ENCODE results near the gene ENPP6. TPM values are rescaled to one million over a fixed set of nuclear protein-coding genes. Genes with fewer than 3 reads are reported as not detected.

ENPP6 gene
- total and polyA plus RNA-seq, 7 experiments from 2014 or later, result 3.1 TPM; not detected in 6

DNA sequence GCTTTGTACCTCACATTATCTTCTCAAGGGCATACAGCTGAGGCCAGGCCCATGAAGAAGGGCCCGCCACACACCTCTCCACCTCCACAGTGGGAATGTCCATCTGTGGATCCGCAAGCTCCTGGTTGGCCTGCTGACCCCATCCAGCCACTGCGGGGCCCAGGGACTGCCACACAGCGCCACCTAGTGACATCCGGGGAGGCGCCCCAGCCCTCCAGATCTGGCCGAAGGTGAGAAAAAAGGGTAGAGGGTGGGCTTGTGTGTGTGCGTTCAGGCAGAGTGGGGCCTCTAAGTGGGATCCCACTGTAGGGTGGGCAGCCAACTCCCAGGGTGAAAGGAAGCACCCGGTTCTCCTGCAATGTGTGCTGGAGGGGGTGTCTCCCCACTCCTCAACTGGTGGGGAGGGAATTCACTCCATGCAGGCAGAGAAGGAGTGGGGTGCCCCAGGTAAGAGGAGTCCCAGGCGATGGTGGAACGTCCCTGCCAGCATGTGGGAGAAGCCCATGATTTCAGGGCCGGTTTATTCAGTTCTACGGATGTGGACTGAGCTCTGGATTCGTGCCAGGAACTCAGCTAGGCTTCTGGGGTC is 117.3 kb downstream of the ENPP6 start:
- DNase-seq (peak in 4 of 9 donors; percentile 6 to 47 (median 32)), ATAC-seq (peak; percentile 68)
- Histone ChIP-seq H3K4me3 (ENCODE audit: low read length) (no peak overlapping the region), H3K4me1 (ENCODE audit: control insufficient read depth in 2 of 2, insufficient read depth in 2 of 2, low read length in 2 of 2) (no peaks in the 10 kb centered on the region), H3K27ac (ENCODE audit: low read depth, low read length) (no peak overlapping the region), H3K9me3 (ENCODE audit: control insufficient read depth in 2 of 3, low read length in 3 of 3) (no peaks in the 10 kb centered on the region), H3K36me3 (ENCODE audit: control insufficient read depth in 2 of 3, insufficient read depth in 3 of 3, low read length in 3 of 3) (no peaks in the 10 kb centered on the region), H3K27me3 (ENCODE audit: control insufficient read depth in 2 of 2, insufficient read depth in 2 of 2, low read length in 2 of 2) (no peaks in the 10 kb centered on the region)
- H3K27ac Mint-ChIP-seq, result no peak overlapping the region
- intact Hi-C loops (cut with micrococcal nuclease), result loop anchor here (1.0 to 5.0 kb wide), 2 partner anchors 260 to 628 kb away; no protein-coding TSS in a partner anchor
- ChIA-PET CTCF (no interaction called here), POLR2A (no interaction called here)
- no peaks in the 10 kb centered on the region for H3K9me3 Mint-ChIP-seq
- H3K36me3 Mint-ChIP-seq, result no peaks in the 10 kb centered on the region
- H3K4me3 Mint-ChIP-seq, result no peak overlapping the region
- peaks cover 7 to 23% (median 14%) of the 10 kb centered on the region in 5 donors for H3K27me3 Mint-ChIP-seq
- peaks cover 0 to 11% (median 6%) of the 10 kb centered on the region in 7 donors for H3K4me1 Mint-ChIP-seq

DNA sequence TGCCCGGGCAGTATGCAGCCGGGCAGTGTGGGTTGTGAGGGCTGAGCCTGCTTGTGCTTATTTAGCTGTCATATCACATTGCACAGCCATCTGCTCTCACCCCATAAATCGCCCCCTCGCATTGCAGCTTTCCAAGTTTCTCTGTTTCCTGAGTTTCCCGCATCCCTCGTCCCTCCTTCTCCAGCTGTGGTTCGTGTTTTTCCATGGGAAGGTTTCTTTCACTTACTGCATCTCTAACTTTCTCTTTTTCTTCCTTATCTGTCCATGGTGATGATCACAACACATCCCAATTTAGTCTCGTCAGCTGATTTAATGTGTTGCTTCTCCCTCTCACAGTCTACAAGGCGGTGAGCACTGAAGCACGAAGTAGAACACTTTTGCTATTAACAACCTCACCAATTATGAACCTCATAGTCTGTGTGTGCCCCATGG is 118.1 kb downstream of the ENPP6 start:
- H3K4me3 Mint-ChIP-seq, result no peak overlapping the region
- no peak overlapping the region for H3K27ac Mint-ChIP-seq
- no peak for ATAC-seq
- H3K4me1 ChIP-seq (ENCODE audit: control insufficient read depth in 2 of 2, insufficient read depth in 2 of 2, low read length in 2 of 2), result no peaks in the 10 kb centered on the region
- intact Hi-C loops (cut with micrococcal nuclease), result no loop called here
- no peaks in the 10 kb centered on the region for H3K9me3 ChIP-seq (ENCODE audit: control insufficient read depth in 2 of 3, low read length in 3 of 3)
- peaks cover 9 to 23% (median 14%) of the 10 kb centered on the region in 5 donors for H3K27me3 Mint-ChIP-seq
- ChIA-PET CTCF (interaction anchor here (0.6 kb wide), 1 partner anchor 258 kb away, joined by 4 read pairs; no protein-coding TSS in a partner anchor), POLR2A (no interaction called here)
- H3K4me1 Mint-ChIP-seq, result peaks cover 0 to 11% (median 6%) of the 10 kb centered on the region in 7 donors
- no peaks in the 10 kb centered on the region for H3K27me3 ChIP-seq (ENCODE audit: control insufficient read depth in 2 of 2, insufficient read depth in 2 of 2, low read length in 2 of 2)
- H3K4me3 ChIP-seq (ENCODE audit: low read length), result no peak overlapping the region
- no peaks in the 10 kb centered on the region for H3K9me3 Mint-ChIP-seq
- no peaks in the 10 kb centered on the region for H3K36me3 ChIP-seq (ENCODE audit: control insufficient read depth in 2 of 3, insufficient read depth in 3 of 3, low read length in 3 of 3)
- H3K36me3 Mint-ChIP-seq, result no peaks in the 10 kb centered on the region
- H3K27ac ChIP-seq (ENCODE audit: low read depth, low read length), result no peak overlapping the region
- DNase-seq, result no peak

DNA sequence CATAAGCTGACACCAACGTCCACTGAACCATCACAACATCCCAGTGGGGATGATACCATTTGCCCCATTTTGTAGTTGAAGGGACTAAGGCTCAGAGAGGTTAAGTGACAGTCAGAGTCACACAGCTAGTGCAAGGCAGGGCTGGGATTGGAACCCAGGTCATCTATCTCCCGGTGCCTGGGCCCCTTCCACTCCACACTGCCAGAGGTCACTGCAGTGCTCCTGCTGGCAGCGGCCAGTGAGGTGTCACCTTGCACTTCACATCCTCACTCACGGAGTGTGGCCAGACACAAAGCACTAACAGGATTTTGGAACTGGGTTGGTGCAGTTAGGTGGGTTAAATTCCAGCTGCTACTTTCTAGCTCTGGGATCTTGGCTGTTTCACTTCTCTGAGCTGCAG is 118.7 kb downstream of the ENPP6 start:
- Mint-ChIP-seq H3K36me3 (no peaks in the 10 kb centered on the region), H3K4me1 (peaks cover 0 to 11% (median 6%) of the 10 kb centered on the region in 7 donors), H3K27ac (no peak overlapping the region), H3K27me3 (peaks cover 9 to 23% (median 14%) of the 10 kb centered on the region in 5 donors), H3K4me3 (no peak overlapping the region), H3K9me3 (no peaks in the 10 kb centered on the region)
- POLR2A ChIA-PET, result no interaction called here
- Histone ChIP-seq H3K36me3 (ENCODE audit: control insufficient read depth in 2 of 3, insufficient read depth in 3 of 3, low read length in 3 of 3) (no peaks in the 10 kb centered on the region), H3K27me3 (ENCODE audit: control insufficient read depth in 2 of 2, insufficient read depth in 2 of 2, low read length in 2 of 2) (no peaks in the 10 kb centered on the region), H3K9me3 (ENCODE audit: control insufficient read depth in 2 of 3, low read length in 3 of 3) (no peaks in the 10 kb centered on the region), H3K4me1 (ENCODE audit: control insufficient read depth in 2 of 2, insufficient read depth in 2 of 2, low read length in 2 of 2) (no peaks in the 10 kb centered on the region), H3K4me3 (ENCODE audit: low read length) (no peak overlapping the region), H3K27ac (ENCODE audit: low read depth, low read length) (no peak overlapping the region)
- intact Hi-C loops (cut with micrococcal nuclease), result no loop called here
- DNase-seq, result no peak
- ATAC-seq, result no peak
- CTCF ChIA-PET, result interaction anchor here (0.6 kb wide), 1 partner anchor 258 kb away, joined by 4 read pairs; no protein-coding TSS in a partner anchor

DNA sequence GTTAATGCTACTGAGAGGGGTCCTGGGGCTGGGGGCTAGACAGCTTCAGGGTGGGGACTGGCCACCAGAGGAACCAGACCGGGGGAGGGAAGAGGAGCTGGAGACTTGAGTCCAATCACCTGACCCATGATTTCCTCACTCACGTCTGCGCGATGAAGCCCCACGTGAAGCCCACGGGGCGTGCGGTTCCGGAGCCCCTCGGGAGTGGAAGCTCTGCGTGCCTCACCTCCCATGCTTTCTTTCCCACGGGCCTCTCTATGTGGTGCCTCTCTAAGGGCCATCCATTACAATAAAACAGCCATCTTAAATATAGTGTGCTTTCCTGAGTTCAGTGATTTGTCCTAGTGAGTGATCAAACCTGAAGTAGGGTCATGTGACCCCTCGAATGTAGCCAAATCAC is 119.9 kb downstream of the ENPP6 start:
- POLR2A ChIA-PET, result no interaction called here
- intact Hi-C loops (cut with micrococcal nuclease), result no loop called here

DNA sequence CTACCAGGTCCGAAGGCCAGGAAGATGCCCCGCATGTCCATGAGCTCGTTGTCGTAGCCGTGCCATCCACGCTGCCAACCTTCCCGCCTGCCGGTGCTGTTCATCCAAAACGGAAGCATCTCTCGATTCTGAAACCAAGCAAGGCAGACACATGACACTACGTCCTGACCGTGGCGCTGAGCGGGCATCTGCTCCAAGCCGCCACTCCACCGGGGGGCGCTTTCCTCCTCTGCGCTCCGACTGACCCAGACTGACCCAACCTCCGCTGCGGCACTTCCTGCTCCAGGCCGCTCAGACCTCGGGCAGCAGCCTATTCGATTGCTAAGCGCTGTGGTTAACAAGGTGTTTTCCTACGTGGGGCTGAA is 120.5 kb downstream of the ENPP6 start:
- Histone ChIP-seq H3K27ac (ENCODE audit: low read depth, low read length) (no peak overlapping the region), H3K27me3 (ENCODE audit: control insufficient read depth in 2 of 2, insufficient read depth in 2 of 2, low read length in 2 of 2) (no peaks in the 10 kb centered on the region), H3K9me3 (ENCODE audit: control insufficient read depth in 2 of 3, low read length in 3 of 3) (no peaks in the 10 kb centered on the region), H3K4me3 (ENCODE audit: low read length) (no peak overlapping the region), H3K4me1 (ENCODE audit: control insufficient read depth in 2 of 2, insufficient read depth in 2 of 2, low read length in 2 of 2) (no peaks in the 10 kb centered on the region), H3K36me3 (ENCODE audit: control insufficient read depth in 2 of 3, insufficient read depth in 3 of 3, low read length in 3 of 3) (no peaks in the 10 kb centered on the region)
- ChIA-PET CTCF (interaction anchor here (0.6 kb wide), 1 partner anchor 274 kb away, joined by 3 read pairs; no protein-coding TSS in a partner anchor), POLR2A (no interaction called here)
- peak; percentile 49 for ATAC-seq
- Mint-ChIP-seq H3K36me3 (no peaks in the 10 kb centered on the region), H3K27ac (peak overlapping the region in 1 of 9 donors; percentile 73), H3K9me3 (no peaks in the 10 kb centered on the region), H3K4me1 (peaks cover 0 to 11% (median 6%) of the 10 kb centered on the region in 7 donors), H3K4me3 (peak overlapping the region; percentile 29 to 79 (median 73)), H3K27me3 (peaks cover 9 to 23% (median 14%) of the 10 kb centered on the region in 5 donors)
- peak in 1 of 9 donors; percentile 40 for DNase-seq
- intact Hi-C loops (cut with micrococcal nuclease), result no loop called here

More for the DNA sequence above, 119.9 kb downstream of the ENPP6 start:
- Mint-ChIP-seq H3K27ac (peak overlapping the region in 1 of 9 donors; percentile 53), H3K36me3 (no peaks in the 10 kb centered on the region), H3K4me3 (peak overlapping the region in 6 of 10 donors; percentile 70 to 79 (median 74)), H3K4me1 (peaks cover 0 to 11% (median 6%) of the 10 kb centered on the region in 7 donors), H3K9me3 (no peaks in the 10 kb centered on the region), H3K27me3 (peaks cover 9 to 23% (median 14%) of the 10 kb centered on the region in 5 donors)
- ATAC-seq, result no peak
- H3K4me3 ChIP-seq (ENCODE audit: low read length), result no peak overlapping the region
- CTCF ChIA-PET, result interaction anchor here (0.6 kb wide), 1 partner anchor 274 kb away, joined by 3 read pairs; no protein-coding TSS in a partner anchor
- no peaks in the 10 kb centered on the region for H3K27me3 ChIP-seq (ENCODE audit: control insufficient read depth in 2 of 2, insufficient read depth in 2 of 2, low read length in 2 of 2)
- no peak overlapping the region for H3K27ac ChIP-seq (ENCODE audit: low read depth, low read length)
- H3K4me1 ChIP-seq (ENCODE audit: control insufficient read depth in 2 of 2, insufficient read depth in 2 of 2, low read length in 2 of 2), result no peaks in the 10 kb centered on the region
- H3K36me3 ChIP-seq (ENCODE audit: control insufficient read depth in 2 of 3, insufficient read depth in 3 of 3, low read length in 3 of 3), result no peaks in the 10 kb centered on the region
- H3K9me3 ChIP-seq (ENCODE audit: control insufficient read depth in 2 of 3, low read length in 3 of 3), result no peaks in the 10 kb centered on the region
- no peak for DNase-seq

DNA sequence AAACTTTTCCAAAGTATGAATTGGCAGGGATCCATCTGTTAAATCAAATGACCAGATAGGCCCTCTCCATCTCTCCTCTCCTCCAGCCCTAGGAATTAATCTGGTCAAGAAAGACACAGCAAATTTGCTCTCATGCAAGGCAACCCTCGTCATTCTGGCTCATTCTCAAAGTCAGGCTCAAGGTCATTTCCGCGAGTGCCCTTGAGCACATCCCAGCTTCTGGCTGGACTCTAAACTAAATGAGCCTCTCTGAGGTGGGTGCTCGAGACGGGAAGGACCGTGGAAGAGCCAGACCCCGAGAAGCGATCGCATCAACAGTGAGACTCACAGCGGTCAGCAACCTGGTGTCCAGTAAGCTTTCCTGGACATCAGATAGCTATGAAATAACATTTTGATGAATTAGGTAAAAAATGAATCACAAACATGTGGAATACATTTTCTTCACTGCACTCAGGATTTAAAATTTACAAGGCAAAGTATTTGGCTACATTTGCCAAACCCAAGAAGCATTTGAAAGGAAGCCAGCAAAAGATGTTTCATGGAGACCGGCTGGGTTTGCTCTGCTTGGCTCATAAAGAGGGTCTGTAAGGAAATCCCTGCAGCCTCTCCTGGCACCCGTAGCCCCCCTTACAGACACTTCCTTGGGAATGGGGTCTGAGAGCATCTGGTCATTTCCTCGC is 121.0 kb downstream of the ENPP6 start:
- Histone ChIP-seq H3K36me3 (ENCODE audit: control insufficient read depth in 2 of 3, insufficient read depth in 3 of 3, low read length in 3 of 3) (no peaks in the 10 kb centered on the region), H3K27me3 (ENCODE audit: control insufficient read depth in 2 of 2, insufficient read depth in 2 of 2, low read length in 2 of 2) (no peaks in the 10 kb centered on the region), H3K4me3 (ENCODE audit: low read length) (no peak overlapping the region), H3K4me1 (ENCODE audit: control insufficient read depth in 2 of 2, insufficient read depth in 2 of 2, low read length in 2 of 2) (no peaks in the 10 kb centered on the region), H3K9me3 (ENCODE audit: control insufficient read depth in 2 of 3, low read length in 3 of 3) (no peaks in the 10 kb centered on the region), H3K27ac (ENCODE audit: low read depth, low read length) (no peak overlapping the region)
- Mint-ChIP-seq H3K27me3 (peaks cover 9 to 23% (median 14%) of the 10 kb centered on the region in 5 donors), H3K4me1 (peaks cover 0 to 11% (median 6%) of the 10 kb centered on the region in 7 donors), H3K27ac (no peak overlapping the region), H3K36me3 (no peaks in the 10 kb centered on the region), H3K9me3 (no peaks in the 10 kb centered on the region), H3K4me3 (peak overlapping the region; percentile 29 to 79 (median 73))
- POLR2A ChIA-PET, result no interaction called here
- CTCF ChIA-PET, result no interaction called here
- intact Hi-C loops (cut with micrococcal nuclease), result no loop called here
- no peak for DNase-seq
- no peak for ATAC-seq
